H9 (cell line): ENCODE data around the gene DCAF7. TPM values are rescaled to one million over a fixed set of nuclear protein-coding genes. Genes with fewer than 3 reads are reported as not detected.

Experiments used
- DNase-seq: peaks from one replicate; pipeline ENCODE4 v3.0.0-alpha.2; 2017
- H2AFZ ChIP-seq: one replicate; pipeline ENCODE4 v1.6.1; 2013; ENCODE audit warnings: mild to moderate bottlenecking, low read length, control low read depth, moderate library complexity
- H2AK5ac ChIP-seq: 2 replicates; pipeline ENCODE4 v1.6.1; 2013; ENCODE audit warnings: low read length, control low read depth, mixed read lengths; ENCODE audit not compliant: insufficient read length
- H2BK120ac ChIP-seq: one replicate; pipeline ENCODE4 v1.6.1; 2013; ENCODE audit warnings: low read depth, mild to moderate bottlenecking, low read length, control low read depth, inconsistent platforms; ENCODE audit not compliant: poor library complexity, severe bottlenecking
- H2BK12ac ChIP-seq: 2 replicates; pipeline ENCODE4 v1.6.1; 2013; ENCODE audit warnings: low read length, control low read depth, mixed read lengths, low read depth; ENCODE audit not compliant: insufficient read length
- H2BK15ac ChIP-seq: 2 replicates; pipeline ENCODE4 v1.6.1; 2013; ENCODE audit warnings: low read depth, low read length, control low read depth
- H2BK20ac ChIP-seq: one replicate; pipeline ENCODE4 v1.6.1; 2013; ENCODE audit warnings: low read depth, mild to moderate bottlenecking, low read length, control low read depth, inconsistent platforms; ENCODE audit not compliant: poor library complexity, severe bottlenecking
- H2BK5ac ChIP-seq: 2 replicates; pipeline ENCODE4 v1.6.1; 2013; ENCODE audit warnings: low read length, control low read depth, mixed read lengths; ENCODE audit not compliant: insufficient read length
- H3K14ac ChIP-seq: 2 replicates; pipeline ENCODE4 v1.6.1; 2013; ENCODE audit warnings: low read length, control low read depth; ENCODE audit not compliant: insufficient read depth
- H3K18ac ChIP-seq: 2 replicates; pipeline ENCODE4 v1.6.1; 2013; ENCODE audit warnings: low read depth, mild to moderate bottlenecking, mixed read lengths, low read length, control low read depth; ENCODE audit not compliant: insufficient read length
- H3K23ac ChIP-seq: 2 replicates; pipeline ENCODE4 v1.6.1; 2013; ENCODE audit warnings: low read length, control low read depth, mixed read lengths, low read depth; ENCODE audit not compliant: insufficient read length
- H3K23me2 ChIP-seq: 2 replicates; pipeline ENCODE4 v1.6.1; 2013; ENCODE audit warnings: low read depth, mild to moderate bottlenecking, mixed read lengths, low read length, control low read depth; ENCODE audit not compliant: insufficient read length, poor library complexity, severe bottlenecking
- H3K27ac ChIP-seq: 2 replicates; pipeline ENCODE4 v1.5.1; 2013; ENCODE audit warnings: low read length, control low read depth, mixed read lengths, low read depth; ENCODE audit not compliant: insufficient read length
- H3K27me3 ChIP-seq: 2 replicates; pipeline ENCODE4 v1.6.1; 2013; ENCODE audit warnings: low read length, control low read depth, inconsistent platforms; ENCODE audit not compliant: insufficient read depth
- H3K4ac ChIP-seq: 2 replicates; pipeline ENCODE4 v1.6.1; 2013; ENCODE audit warnings: low read depth, mild to moderate bottlenecking, control low read depth, inconsistent platforms, low read length, moderate library complexity
- H3K4me1 ChIP-seq: 2 replicates; pipeline ENCODE4 v1.6.1; 2013; ENCODE audit warnings: low read length, control low read depth, inconsistent platforms; ENCODE audit not compliant: insufficient read depth
- H3K4me2 ChIP-seq: 2 replicates; pipeline ENCODE4 v1.6.1; 2013; ENCODE audit warnings: low read length, control low read depth, mixed read lengths; ENCODE audit not compliant: insufficient read length, insufficient read depth
- H3K56ac ChIP-seq: 2 replicates; pipeline ENCODE4 v1.6.1; 2013; ENCODE audit warnings: low read depth, mild to moderate bottlenecking, mixed read lengths, low read length, control low read depth; ENCODE audit not compliant: insufficient read length
- H3K79me1 ChIP-seq: 2 replicates; pipeline ENCODE4 v1.6.1; 2013; ENCODE audit warnings: low read depth, mild to moderate bottlenecking, moderate library complexity, low read length, control low read depth, inconsistent platforms; ENCODE audit not compliant: insufficient read depth, poor library complexity, severe bottlenecking
- H3K79me2 ChIP-seq: 2 replicates; pipeline ENCODE4 v1.6.1; 2013; ENCODE audit warnings: low read length, control low read depth, inconsistent platforms; ENCODE audit not compliant: insufficient read depth
- H3K9ac ChIP-seq: 2 replicates; pipeline ENCODE4 v1.6.1; 2013; ENCODE audit warnings: low read length, control low read depth, mixed read lengths; ENCODE audit not compliant: insufficient read length; ENCODE audit errors: extremely low read depth
- H3K9me3 ChIP-seq: one replicate; pipeline ENCODE4 v1.6.1; 2013; ENCODE audit warnings: low read depth, low read length, inconsistent platforms; ENCODE audit not compliant: control insufficient read depth
- H3T11ph ChIP-seq: one replicate; pipeline ENCODE4 v1.6.1; 2013; ENCODE audit warnings: mild to moderate bottlenecking, low read length, control low read depth, inconsistent platforms
- H4K20me1 ChIP-seq: one replicate; pipeline ENCODE4 v1.6.1; 2013; ENCODE audit not compliant: control insufficient read depth, insufficient read length, insufficient read depth
- H4K5ac ChIP-seq: 2 replicates; pipeline ENCODE4 v1.6.1; 2013; ENCODE audit warnings: low read depth, mild to moderate bottlenecking, mixed read lengths, low read length, control low read depth; ENCODE audit not compliant: insufficient read length
- H4K8ac ChIP-seq: replicated peaks from 2 replicates; pipeline ENCODE4 v1.6.1; 2013; ENCODE audit warnings: low read length, control low read depth, mixed read lengths, low read depth; ENCODE audit not compliant: insufficient read length
- H4K91ac ChIP-seq: 2 replicates; pipeline ENCODE4 v1.6.1; 2013; ENCODE audit warnings: low read depth, mild to moderate bottlenecking, moderate library complexity, mixed read lengths, low read length, control low read depth; ENCODE audit not compliant: insufficient read length
- H3K27ac Mint-ChIP-seq, 3 experiments: 2 replicates in 2 of 3; 3 replicates in 1 of 3; pipeline ENCODE4 v1.8.0; 2020 to 2021; ENCODE audit warnings: mixed read lengths in 3 of 3, mild to moderate bottlenecking in 1 of 3, moderate library complexity in 1 of 3
- H3K27me3 Mint-ChIP-seq: 2 replicates; pipeline ENCODE4 v1.8.0; 2021; ENCODE audit warnings: low read depth, mild to moderate bottlenecking, moderate library complexity, mixed read lengths
- H3K36me3 Mint-ChIP-seq, 3 experiments: 2 replicates in 2 of 3; 3 replicates in 1 of 3; pipeline ENCODE4 v1.8.0; 2020 to 2021; ENCODE audit warnings: low read depth in 3 of 3, mixed read lengths in 3 of 3; ENCODE audit not compliant: insufficient read depth in 1 of 3
- H3K4me1 Mint-ChIP-seq, 2 experiments: 2 replicates each; pipeline ENCODE4 v1.8.0; 2020; ENCODE audit warnings: mixed read lengths in 2 of 2
- H3K4me3 Mint-ChIP-seq, 2 experiments: 2 replicates in 1 of 2; 3 replicates in 1 of 2; pipeline ENCODE4 v1.8.0; 2020 to 2021; ENCODE audit warnings: mild to moderate bottlenecking in 2 of 2, mixed read lengths in 2 of 2, moderate library complexity in 1 of 2
- H3K9me3 Mint-ChIP-seq, 2 experiments: 2 replicates in 1 of 2; 3 replicates in 1 of 2; pipeline ENCODE4 v1.8.0; 2020; ENCODE audit warnings: mild to moderate bottlenecking in 2 of 2, mixed read lengths in 2 of 2, moderate library complexity in 1 of 2
- WGBS: extraction: QIAGEN DNeasy Blood & Tissue Kit; methylation state at CpG from one replicate; pipeline ENCODE4 v1.1.7; 2013; ENCODE audit warnings: missing lambda C conversion rate, low lambda C conversion rate, mixed read lengths; ENCODE audit not compliant: insufficient read length; ENCODE audit errors: extremely low coverage; 5-methylcytosine and 5-hydroxymethylcytosine counted together
- total RNA-seq: library from RNA; stranded (reverse); gene quantifications from 2 replicates; pipeline ENCODE4 v1.2.1, GENCODE V29; 2021
- TF ChIP-seq, protein P1 (sequence below): fragments of 200-600 bp; sonication (generic); conservative IDR thresholded peaks from 3 replicates; pipeline ENCODE4 v1.8.0; 2021; ENCODE audit warnings: antibody characterized with exemption, mild to moderate bottlenecking

Gene DCAF7
- total RNA-seq, 1 experiment from 2014 or later, result 86.2 TPM

DNA sequence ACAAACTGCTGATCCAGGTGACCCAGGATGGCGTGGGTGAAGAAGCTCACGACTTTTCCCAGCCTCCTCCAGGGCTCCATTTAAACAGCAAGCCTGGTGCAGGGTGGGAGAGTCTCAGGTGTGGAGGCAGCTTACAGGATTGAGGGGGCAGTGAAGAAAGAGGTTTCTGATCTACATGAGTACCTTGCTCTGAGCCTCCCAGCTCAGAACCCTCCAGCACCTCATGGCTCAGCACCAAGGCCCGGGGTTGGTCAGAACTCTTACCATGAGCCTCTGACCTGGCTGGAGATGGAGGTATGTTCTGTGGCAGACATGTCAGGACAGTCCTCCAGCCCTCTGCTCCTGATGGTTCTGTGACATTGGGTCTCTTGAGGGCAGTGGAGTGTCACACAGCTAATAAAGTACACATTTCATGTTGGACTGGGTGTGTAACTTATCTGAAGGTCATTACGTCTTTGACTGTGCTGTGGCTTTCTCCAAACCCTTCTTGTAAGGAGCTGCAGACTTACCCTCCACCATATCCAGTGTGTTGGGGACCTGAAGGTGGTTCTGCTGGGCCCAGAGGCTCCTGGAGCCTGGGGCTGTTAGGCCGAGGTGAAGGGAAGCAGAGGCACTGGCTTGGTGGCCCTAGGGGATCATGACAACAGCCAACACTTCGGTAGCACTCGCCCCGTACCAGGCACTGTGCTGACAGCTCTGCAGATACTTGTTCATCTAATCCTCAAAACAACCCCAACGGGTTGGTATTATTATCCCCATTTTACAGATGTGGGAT, 3.8 kb upstream of the DCAF7 start:
- no peak overlapping the region for H3K27ac ChIP-seq
- H3K9ac ChIP-seq, result no peak overlapping the region
- no peak overlapping the region for H3K56ac ChIP-seq
- H3K79me2 ChIP-seq, result no peaks in the 10 kb centered on the region; the same call in 1 of the 2 replicates
- no peak overlapping the region for H3T11ph ChIP-seq
- no peak overlapping the region for H2AFZ ChIP-seq
- H2BK120ac ChIP-seq, result no peak overlapping the region
- no peak overlapping the region for H3K14ac ChIP-seq
- Mint-ChIP-seq H3K4me1 (peaks cover 13 to 22% of the 10 kb centered on the region in 2 experiments), H3K9me3 (no peaks in the 10 kb centered on the region), H3K36me3 (no peaks in the 10 kb centered on the region), H3K27me3 (peaks cover 1% of the 10 kb centered on the region; the same call in 1 of the 2 replicates), H3K27ac (0 out of 7 replicates have a peak overlapping the region, but pooled peaks of 1 of the 3 experiments have one; percentile 20), H3K4me3 (no peak overlapping the region)
- no peak overlapping the region for H2AK5ac ChIP-seq
- H2BK5ac ChIP-seq, result no peak overlapping the region
- no peak overlapping the region for H3K4me2 ChIP-seq
- H2BK12ac ChIP-seq, result no peak overlapping the region
- no peak overlapping the region for H4K5ac ChIP-seq
- H4K8ac ChIP-seq, result no peak overlapping the region
- H3K4ac ChIP-seq, result no peak overlapping the region
- no peaks in the 10 kb centered on the region; the same call in 1 of the 2 replicates for H3K4me1 ChIP-seq
- no peaks in the 10 kb centered on the region for H3K27me3 ChIP-seq
- no CpG with 5 or more reads among the region's 9 CpGs for WGBS
- no peak overlapping the region for H2BK20ac ChIP-seq
- H2BK15ac ChIP-seq, result no peak overlapping the region
- no peak overlapping the region for H4K91ac ChIP-seq
- DNase-seq, result no peak
- no peaks in the 10 kb centered on the region for H3K9me3 ChIP-seq
- H3K23me2 ChIP-seq, result peaks cover 9% of the 10 kb centered on the region
- no peaks in the 10 kb centered on the region for H3K79me1 ChIP-seq
- H3K18ac ChIP-seq, result no peak overlapping the region
- no peaks in the 10 kb centered on the region for H4K20me1 ChIP-seq
- TF ChIP-seq, protein P1, sequence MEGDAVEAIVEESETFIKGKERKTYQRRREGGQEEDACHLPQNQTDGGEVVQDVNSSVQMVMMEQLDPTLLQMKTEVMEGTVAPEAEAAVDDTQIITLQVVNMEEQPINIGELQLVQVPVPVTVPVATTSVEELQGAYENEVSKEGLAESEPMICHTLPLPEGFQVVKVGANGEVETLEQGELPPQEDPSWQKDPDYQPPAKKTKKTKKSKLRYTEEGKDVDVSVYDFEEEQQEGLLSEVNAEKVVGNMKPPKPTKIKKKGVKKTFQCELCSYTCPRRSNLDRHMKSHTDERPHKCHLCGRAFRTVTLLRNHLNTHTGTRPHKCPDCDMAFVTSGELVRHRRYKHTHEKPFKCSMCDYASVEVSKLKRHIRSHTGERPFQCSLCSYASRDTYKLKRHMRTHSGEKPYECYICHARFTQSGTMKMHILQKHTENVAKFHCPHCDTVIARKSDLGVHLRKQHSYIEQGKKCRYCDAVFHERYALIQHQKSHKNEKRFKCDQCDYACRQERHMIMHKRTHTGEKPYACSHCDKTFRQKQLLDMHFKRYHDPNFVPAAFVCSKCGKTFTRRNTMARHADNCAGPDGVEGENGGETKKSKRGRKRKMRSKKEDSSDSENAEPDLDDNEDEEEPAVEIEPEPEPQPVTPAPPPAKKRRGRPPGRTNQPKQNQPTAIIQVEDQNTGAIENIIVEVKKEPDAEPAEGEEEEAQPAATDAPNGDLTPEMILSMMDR, result no peak
- H3K23ac ChIP-seq, result no peak overlapping the region
